Neural progenitor cell (in vitro differentiated cells): ENCODE measurements around the gene CHAC1. TPM values are rescaled to one million over a fixed set of nuclear protein-coding genes. Genes with fewer than 3 reads are reported as not detected.

Source experiments
- DNase-seq: peaks from one replicate; pipeline ENCODE4 v3.0.0-alpha.2; 2016; ENCODE audit warnings: low spot score
- H2AFZ ChIP-seq: fragments of 200-600 bp; sonication (generic); replicated peaks from 2 replicates; pipeline ENCODE4 v1.6.1; 2016; ENCODE audit warnings: antibody characterized with exemption
- H3F3A ChIP-seq: fragments of 200-600 bp; sonication (generic); 2 replicates; pipeline ENCODE4 v1.6.1; 2016; ENCODE audit warnings: antibody characterized with exemption, low read depth
- H3K27ac ChIP-seq: fragments of 200-600 bp; sonication (generic); 2 replicates; pipeline ENCODE4 v1.5.1; 2016; ENCODE audit warnings: mild to moderate bottlenecking
- H3K27me3 ChIP-seq: fragments of 200-600 bp; sonication (generic); 2 replicates; pipeline ENCODE4 v1.6.1; 2016; ENCODE audit warnings: mild to moderate bottlenecking, moderate library complexity
- H3K36me3 ChIP-seq: fragments of 200-600 bp; sonication (generic); 2 replicates; pipeline ENCODE4 v1.5.1; 2016
- H3K4me1 ChIP-seq: fragments of 200-600 bp; sonication (generic); 2 replicates; pipeline ENCODE4 v1.6.1; 2016; ENCODE audit warnings: mixed run types
- H3K4me2 ChIP-seq: fragments of 200-600 bp; sonication (generic); 2 replicates; pipeline ENCODE4 v1.6.1; 2016
- H3K4me3 ChIP-seq: fragments of 200-600 bp; sonication (generic); 2 replicates; pipeline ENCODE4 v1.5.1; 2016
- H3K79me2 ChIP-seq: fragments of 200-600 bp; sonication (generic); 2 replicates; pipeline ENCODE4 v1.6.1; 2016; ENCODE audit warnings: low read depth
- H3K9ac ChIP-seq: fragments of 200-600 bp; sonication (generic); 2 replicates; pipeline ENCODE4 v1.6.1; 2016
- H3K9me3 ChIP-seq: fragments of 200-600 bp; sonication (generic); 2 replicates; pipeline ENCODE4 v1.5.1; 2016; ENCODE audit warnings: low read depth
- H4K20me1 ChIP-seq: fragments of 200-600 bp; sonication (generic); 2 replicates; pipeline ENCODE4 v1.6.1; 2016; ENCODE audit warnings: low read depth
- H3K27ac Mint-ChIP-seq: 3 replicates; pipeline ENCODE4 v1.8.0; 2021; ENCODE audit warnings: mixed read lengths
- H3K27me3 Mint-ChIP-seq: 2 replicates; pipeline ENCODE4 v1.8.0; 2022; ENCODE audit warnings: low read depth, mild to moderate bottlenecking, inconsistent platforms, moderate library complexity, mixed read lengths; ENCODE audit not compliant: insufficient read depth
- H3K36me3 Mint-ChIP-seq: 3 replicates; pipeline ENCODE4 v1.8.0; 2021; ENCODE audit warnings: mixed read lengths
- H3K4me1 Mint-ChIP-seq: 3 replicates; pipeline ENCODE4 v1.8.0; 2021; ENCODE audit warnings: mixed read lengths
- H3K4me3 Mint-ChIP-seq: 3 replicates; pipeline ENCODE4 v1.8.0; 2021; ENCODE audit warnings: mild to moderate bottlenecking, moderate library complexity, mixed read lengths
- H3K9me3 Mint-ChIP-seq: 3 replicates; pipeline ENCODE4 v1.8.0; 2020; ENCODE audit warnings: mixed read lengths
- CTCF ChIP-seq: fragments of 200-600 bp; sonication (generic); IDR thresholded peaks from 2 replicates; pipeline ENCODE4 v1.5.1; 2017; ENCODE audit warnings: antibody characterized with exemption, mild to moderate bottlenecking
- EZH2 ChIP-seq: fragments of 200-600 bp; sonication (generic); IDR thresholded peaks from 2 replicates; pipeline ENCODE4 v1.6.1; 2017; ENCODE audit warnings: antibody characterized with exemption, mild to moderate bottlenecking, moderate library complexity
- EZH2phosphoT487 ChIP-seq: fragments of 200-600 bp; sonication (generic); IDR thresholded peaks from 2 replicates; pipeline ENCODE4 v1.6.1; 2017; ENCODE audit warnings: antibody characterized with exemption
- total RNA-seq: library from RNA; depleted of rRNA; stranded (reverse); fragments of >200 nt; gene quantifications from 2 replicates; pipeline ENCODE4 v1.2.3, GENCODE V29; 2015; ENCODE audit warnings: low replicate concordance

Gene CHAC1
- total RNA-seq, 1 donor from 2014 or later, result 2.4 TPM

GRCh38 chr15:40931300-40932142 is 21.8 kb upstream of the CHAC1 start:
- Histone ChIP-seq H3K9me3 (no peaks in the 10 kb centered on the region), H3K27ac (no peak overlapping the region), H3K4me1 (peaks cover 42% of the 10 kb centered on the region), H3K4me2 (peak overlapping the region; percentile 82), H3K9ac (no peak overlapping the region), H3K27me3 (peaks cover 90% of the 10 kb centered on the region), H3F3A (peaks cover 25% of the 10 kb centered on the region), H4K20me1 (peaks cover 45% of the 10 kb centered on the region), H2AFZ (no peak overlapping the region), H3K36me3 (no peaks in the 10 kb centered on the region), H3K4me3 (no peak overlapping the region), H3K79me2 (no peaks in the 10 kb centered on the region)
- no peak for DNase-seq
- Mint-ChIP-seq H3K9me3 (no peaks in the 10 kb centered on the region), H3K4me3 (peak overlapping the region; percentile 84), H3K27me3 (peaks cover 60% of the 10 kb centered on the region), H3K4me1 (peaks cover 33% of the 10 kb centered on the region), H3K36me3 (no peaks in the 10 kb centered on the region), H3K27ac (no peak overlapping the region)
- TF ChIP-seq CTCF, result no peak
- no peak for TF ChIP-seq EZH2phosphoT487
- TF ChIP-seq EZH2, result no peak

GRCh38 chr15:40932156-40932555 is 21.1 kb upstream of the CHAC1 start:
- Mint-ChIP-seq H3K4me1 (peaks cover 32% of the 10 kb centered on the region), H3K27me3 (peaks cover 53% of the 10 kb centered on the region), H3K27ac (no peak overlapping the region), H3K4me3 (no peak overlapping the region), H3K9me3 (no peaks in the 10 kb centered on the region), H3K36me3 (no peaks in the 10 kb centered on the region)
- H2AFZ ChIP-seq, result no peak overlapping the region
- no peaks in the 10 kb centered on the region for H3K36me3 ChIP-seq
- H4K20me1 ChIP-seq, result peaks cover 38% of the 10 kb centered on the region
- DNase-seq, result no peak
- TF ChIP-seq EZH2phosphoT487, result no peak
- no peak for TF ChIP-seq EZH2
- TF ChIP-seq CTCF, result no peak
- H3K79me2 ChIP-seq, result no peaks in the 10 kb centered on the region
- H3K27ac ChIP-seq, result no peak overlapping the region
- peaks cover 84% of the 10 kb centered on the region for H3K27me3 ChIP-seq
- no peak overlapping the region for H3K9ac ChIP-seq
- peaks cover 36% of the 10 kb centered on the region for H3K4me1 ChIP-seq
- no peak overlapping the region for H3K4me3 ChIP-seq
- H3F3A ChIP-seq, result peaks cover 25% of the 10 kb centered on the region
- no peaks in the 10 kb centered on the region for H3K9me3 ChIP-seq
- no peak overlapping the region for H3K4me2 ChIP-seq

GRCh38 chr15:40932649-40933516 is 20.4 kb upstream of the CHAC1 start:
- Mint-ChIP-seq H3K36me3 (no peaks in the 10 kb centered on the region), H3K4me3 (no peak overlapping the region), H3K4me1 (peaks cover 33% of the 10 kb centered on the region), H3K27me3 (peaks cover 50% of the 10 kb centered on the region), H3K27ac (no peak overlapping the region), H3K9me3 (no peaks in the 10 kb centered on the region)
- Histone ChIP-seq H3K4me1 (peaks cover 32% of the 10 kb centered on the region), H3K4me3 (no peak overlapping the region), H3K4me2 (no peak overlapping the region), H3K27me3 (peaks cover 77% of the 10 kb centered on the region), H3K9ac (no peak overlapping the region), H3F3A (peaks cover 25% of the 10 kb centered on the region), H3K36me3 (no peaks in the 10 kb centered on the region), H3K27ac (no peak overlapping the region), H2AFZ (no peak overlapping the region), H3K79me2 (no peaks in the 10 kb centered on the region), H4K20me1 (peaks cover 31% of the 10 kb centered on the region), H3K9me3 (no peaks in the 10 kb centered on the region)
- TF ChIP-seq CTCF (no peak), EZH2 (no peak), EZH2phosphoT487 (no peak)
- no peak for DNase-seq
